ENCODE results near the gene MAPK1.
"Not testable (repeated sequence)": the region's sequence is repeated elsewhere in the genome, so short reads cannot be mapped to it uniquely, and the experiment has no call there.

The MAPK1 gene

GRCh38 chr22:21856197-21856596 is 11.2 kb downstream of the MAPK1 start:
- Histone ChIP-seq H3K27ac (no peak overlapping the region), H3K4me3 (no peak overlapping the region)

GRCh38 chr22:21855676-21856075 is 11.8 kb downstream of the MAPK1 start:
- H3K27ac ChIP-seq, result no peak overlapping the region
- no peak overlapping the region for H3K4me3 ChIP-seq

GRCh38 chr22:21850660-21851059 is 16.8 kb downstream of the MAPK1 start:
- no peak overlapping the region for H3K27ac ChIP-seq
- no peak overlapping the region for H3K4me3 ChIP-seq

- Histone ChIP-seq H3K4me3 (no peak overlapping the region), H3K27ac (peak overlapping the region in 1 of 21 experiments; percentile 5)
Observed at GRCh38 chr22:21849489-21849888, 18.0 kb downstream of the MAPK1 start.

GRCh38 chr22:21848057-21848456 is 19.4 kb downstream of the MAPK1 start:
- H3K4me3 ChIP-seq, H3K27ac ChIP-seq: not testable (repeated sequence)

- Histone ChIP-seq H3K27ac (peak overlapping the region in 1 of 21 experiments; percentile 26), H3K4me3 (no peak overlapping the region)
Observed at GRCh38 chr22:21845558-21846453, 21.6 kb downstream of the MAPK1 start.

GRCh38 chr22:21842946-21843345 is 24.5 kb downstream of the MAPK1 start:
- Histone ChIP-seq H3K27ac (no peak overlapping the region), H3K4me3 (no peak overlapping the region)

- Histone ChIP-seq H3K4me3 (no peak overlapping the region), H3K27ac (no peak overlapping the region)
Observed at GRCh38 chr22:21841422-21841821, 26.0 kb downstream of the MAPK1 start.

GRCh38 chr22:21840236-21840823 is 27.1 kb downstream of the MAPK1 start:
- H3K4me3 ChIP-seq, result no peak overlapping the region
- H3K27ac ChIP-seq, result no peak overlapping the region

GRCh38 chr22:21839765-21840140 is 27.7 kb downstream of the MAPK1 start:
- H3K4me3 ChIP-seq, result no peak overlapping the region
- H3K27ac ChIP-seq, result no peak overlapping the region

- not testable (repeated sequence) for H3K27ac ChIP-seq, H3K4me3 ChIP-seq
Observed at GRCh38 chr22:21839104-21839764, 28.2 kb downstream of the MAPK1 start.

- H3K27ac ChIP-seq, result peak overlapping the region in 17 of 21 experiments; percentile 10 to 84 (median 48)
- H3K4me3 ChIP-seq, result no peak overlapping the region
Observed at GRCh38 chr22:21837248-21837979, 30.0 kb downstream of the MAPK1 start.

GRCh38 chr22:21836486-21836885 is 31.0 kb downstream of the MAPK1 start:
- H3K4me3 ChIP-seq, result not testable (repeated sequence)
- H3K27ac ChIP-seq, result peak overlapping the region in 3 of 21 experiments; percentile 7 to 84 (median 45)

- peak overlapping the region in 3 of 21 experiments; percentile 6 to 37 (median 7) for H3K27ac ChIP-seq
- H3K4me3 ChIP-seq, result no peak overlapping the region
Observed at GRCh38 chr22:21835378-21835777, 32.1 kb downstream of the MAPK1 start.

- Histone ChIP-seq H3K27ac (peak overlapping the region in 1 of 21 experiments; percentile 37), H3K4me3 (no peak overlapping the region)
Observed at GRCh38 chr22:21834869-21835268, 32.6 kb downstream of the MAPK1 start.

GRCh38 chr22:21832291-21833290 is 34.9 kb downstream of the MAPK1 start:
- Histone ChIP-seq H3K27ac (peak overlapping the region in 7 of 21 experiments; percentile 9 to 49 (median 28)), H3K4me3 (no peak overlapping the region)

GRCh38 chr22:21829523-21829922 is 37.9 kb downstream of the MAPK1 start:
- Histone ChIP-seq H3K27ac (no peak overlapping the region), H3K4me3 (no peak overlapping the region)

GRCh38 chr22:21828268-21828638 is 39.2 kb downstream of the MAPK1 start:
- Histone ChIP-seq H3K27ac (no peak overlapping the region), H3K4me3 (no peak overlapping the region)
